PC-9 (cell line): Measurements from ENCODE around the gene ST8SIA4. TPM values are rescaled to one million over a fixed set of nuclear protein-coding genes. Genes with fewer than 3 reads are reported as not detected.

Experiments used
- BruUV-seq: library from RNA; stranded (reverse); fragments of 400-500 nt; replicated peaks from 2 replicates; lab custom pipeline; 2021; lab: Mats Ljungman, UMichigan
- CTCF ChIA-PET: fragments of 300-600 bp; sonication (Branson Sonifier 250); formaldehyde crosslinking; loops from one replicate; lab custom pipeline; 2022; ENCODE audit warnings: antibody characterized with exemption; lab: Charles Lee
- POLR2A ChIA-PET: fragments of 300-600 bp; sonication (Branson Sonifier 250); formaldehyde crosslinking; loops from one replicate; lab custom pipeline; 2022; ENCODE audit warnings: antibody characterized with exemption; ENCODE audit not compliant: unreplicated experiment; lab: Charles Lee
- DNase-seq, 2 experiments: peaks; one replicate each; pipeline versions ENCODE4 v3.0.0 to v3.0.0-alpha.2; 2015 to 2022; ENCODE audit warnings: mixed read lengths in 1 of 2
- H2AFZ ChIP-seq: fragments of 200-600 bp; sonication (generic); 2 replicates; pipeline ENCODE4 v1.8.1; 2017; ENCODE audit warnings: antibody characterized with exemption
- H3F3A ChIP-seq: fragments of 200-600 bp; sonication (generic); 2 replicates; pipeline ENCODE4 v1.8.1; 2017; ENCODE audit warnings: antibody characterized with exemption, mild to moderate bottlenecking, low read depth; ENCODE audit not compliant: insufficient read depth
- H3K27ac ChIP-seq: fragments of 200-600 bp; sonication (generic); 2 replicates; pipeline ENCODE4 v1.6.1; 2016; ENCODE audit warnings: mixed run types
- H3K27me3 ChIP-seq: fragments of 200-600 bp; sonication (generic); 2 replicates; pipeline ENCODE4 v1.6.1; 2016; ENCODE audit warnings: low read depth, mixed run types; ENCODE audit not compliant: insufficient read depth
- H3K36me3 ChIP-seq: fragments of 200-600 bp; sonication (generic); 2 replicates; pipeline ENCODE4 v1.6.1; 2016; ENCODE audit warnings: low read depth, mixed run types
- H3K4me1 ChIP-seq: fragments of 200-600 bp; sonication (generic); replicated peaks from 2 replicates; pipeline ENCODE4 v1.6.1; 2016; ENCODE audit warnings: mixed run types; ENCODE audit not compliant: insufficient read depth
- H3K4me2 ChIP-seq: fragments of 200-600 bp; sonication (generic); 2 replicates; pipeline ENCODE4 v1.6.1; 2017; ENCODE audit warnings: mixed run types
- H3K4me3 ChIP-seq: fragments of 200-600 bp; sonication (generic); 2 replicates; pipeline ENCODE4 v1.6.1; 2016; ENCODE audit warnings: mixed run types
- H3K79me2 ChIP-seq: fragments of 200-600 bp; sonication (generic); 2 replicates; pipeline ENCODE4 v1.6.1; 2017; ENCODE audit warnings: low read depth, mixed run types
- H3K9me2 ChIP-seq: fragments of 200-600 bp; sonication (generic); 2 replicates; pipeline ENCODE4 v1.8.1; 2017; ENCODE audit warnings: mild to moderate bottlenecking; ENCODE audit not compliant: insufficient read depth
- H3K9me3 ChIP-seq: fragments of 200-600 bp; sonication (generic); 2 replicates; pipeline ENCODE4 v1.8.1; 2016; ENCODE audit warnings: low read depth; ENCODE audit not compliant: insufficient read depth
- H4K20me1 ChIP-seq: fragments of 200-600 bp; sonication (generic); 2 replicates; pipeline ENCODE4 v1.8.1; 2017; ENCODE audit not compliant: insufficient read depth
- CTCF ChIP-seq: fragments of 200-600 bp; sonication (generic); conservative IDR thresholded peaks from 2 replicates; pipeline ENCODE4 v1.6.1; 2017; ENCODE audit warnings: mixed run types, antibody characterized with exemption, mild to moderate bottlenecking, moderate library complexity
- EZH2 ChIP-seq: fragments of 200-600 bp; sonication (generic); IDR thresholded peaks from 2 replicates; pipeline ENCODE4 v1.8.0; 2017; ENCODE audit warnings: antibody characterized with exemption, low read depth
- intact Hi-C: fragments of 100-400 bp; cut with micrococcal nuclease; formaldehyde crosslinking; loops from one replicate; pipeline ENCODE4 v1.10.0; 2022; ENCODE audit not compliant: unreplicated experiment
- total RNA-seq: library from RNA; stranded (reverse); gene quantifications from 2 replicates; pipeline ENCODE4 v1.2.3, GENCODE V29; 2021

Gene ST8SIA4
- total RNA-seq, 1 experiment from 2014 or later = 2.4 TPM

- ChIA-PET POLR2A (interaction anchor here (0.6 kb wide), 1 partner anchor 148 kb away, joined by 3 read pairs; no protein-coding TSS in a partner anchor), CTCF (interaction anchor here (0.7 kb wide), 1 partner anchor 140 kb away, joined by 3 read pairs; no protein-coding TSS in a partner anchor)
- Histone ChIP-seq H3K9me3 (no peaks in the 10 kb centered on the region), H3F3A (no peaks in the 10 kb centered on the region), H3K4me2 (no peak overlapping the region), H3K36me3 (no peaks in the 10 kb centered on the region), H4K20me1 (no peaks in the 10 kb centered on the region), H3K27me3 (no peaks in the 10 kb centered on the region), H3K79me2 (no peaks in the 10 kb centered on the region), H3K9me2 (no peaks in the 10 kb centered on the region; the same call in 1 of the 2 replicates), H3K27ac (no peak overlapping the region), H3K4me1 (no peaks in the 10 kb centered on the region), H3K4me3 (no peak overlapping the region), H2AFZ (no peak overlapping the region)
- DNase-seq = no peak
- intact Hi-C loops = no loop called here
- TF ChIP-seq CTCF (no peak), EZH2 (no peak)
- BruUV-seq = no TSS peak
Measured at GRCh38 chr5:100761192-100761591, 141.9 kb downstream of the ST8SIA4 start.

- Histone ChIP-seq H3K4me3 (no peak overlapping the region), H3K9me2 (no peaks in the 10 kb centered on the region; the same call in 1 of the 2 replicates), H3F3A (no peaks in the 10 kb centered on the region), H3K4me1 (no peaks in the 10 kb centered on the region), H3K4me2 (no peak overlapping the region), H4K20me1 (no peaks in the 10 kb centered on the region), H2AFZ (no peak overlapping the region), H3K79me2 (no peaks in the 10 kb centered on the region), H3K27ac (no peak overlapping the region), H3K36me3 (no peaks in the 10 kb centered on the region), H3K9me3 (no peaks in the 10 kb centered on the region), H3K27me3 (no peaks in the 10 kb centered on the region)
- TF ChIP-seq EZH2 (no peak), CTCF (no peak)
- ChIA-PET POLR2A (interaction anchor here (0.6 kb wide), 1 partner anchor 148 kb away, joined by 3 read pairs; no protein-coding TSS in a partner anchor), CTCF (interaction anchor here (0.7 kb wide), 1 partner anchor 140 kb away, joined by 3 read pairs; no protein-coding TSS in a partner anchor)
- BruUV-seq = no TSS peak
- intact Hi-C loops = no loop called here
- no peak for DNase-seq
Measured at GRCh38 chr5:100760688-100761087, 142.4 kb downstream of the ST8SIA4 start.

- no peaks in the 10 kb centered on the region for H3K36me3 ChIP-seq
- H3K4me1 ChIP-seq = no peaks in the 10 kb centered on the region
- H3K9me2 ChIP-seq = no peaks in the 10 kb centered on the region; the same call in 1 of the 2 replicates
- TF ChIP-seq CTCF (no peak), EZH2 (no peak)
- H3K79me2 ChIP-seq = no peaks in the 10 kb centered on the region
- ChIA-PET CTCF (no interaction called here), POLR2A (interaction anchor here (0.7 kb wide), 1 partner anchor 562 kb away, joined by 3 read pairs; no protein-coding TSS in a partner anchor)
- H2AFZ ChIP-seq = no peak overlapping the region
- no peaks in the 10 kb centered on the region for H4K20me1 ChIP-seq
- H3K27ac ChIP-seq = no peak overlapping the region
- intact Hi-C loops = no loop called here
- H3K4me3 ChIP-seq = no peak overlapping the region
- no peaks in the 10 kb centered on the region for H3F3A ChIP-seq
- BruUV-seq = no TSS peak
- no peaks in the 10 kb centered on the region for H3K27me3 ChIP-seq
- no peak for DNase-seq
- H3K9me3 ChIP-seq = no peaks in the 10 kb centered on the region
- H3K4me2 ChIP-seq = no peak overlapping the region
Measured at GRCh38 chr5:100758780-100759179, 144.3 kb downstream of the ST8SIA4 start.
